GM23338 (cell line): ENCODE data around the gene RAD54L2. TPM values are rescaled to one million over a fixed set of nuclear protein-coding genes. Genes with fewer than 3 reads are reported as not detected.

Source experiments
- ATAC-seq: fragments of 200-7000 bp; cut with Tn5 transposase; 3 replicates; pipeline ENCODE4 v1.9.1; 2020
- DNase-seq: peaks from one replicate; pipeline ENCODE4 v3.0.0-alpha.2; 2015; ENCODE audit warnings: low spot score
- H2AFZ ChIP-seq: fragments of 200-600 bp; sonication (generic); 2 replicates; pipeline ENCODE4 v1.8.0; 2016; ENCODE audit warnings: antibody characterized with exemption, mild to moderate bottlenecking, moderate library complexity
- H3F3A ChIP-seq: fragments of 200-600 bp; sonication (generic); replicated peaks from 2 replicates; pipeline ENCODE4 v1.8.0; 2017; ENCODE audit warnings: antibody characterized with exemption, mixed run types, low read depth
- H3K27ac ChIP-seq: fragments of 200-600 bp; sonication (generic); 2 replicates; pipeline ENCODE4 v1.6.1; 2016; ENCODE audit warnings: low read depth
- H3K27me3 ChIP-seq: fragments of 200-600 bp; sonication (generic); 2 replicates; pipeline ENCODE4 v1.8.0; 2016; ENCODE audit warnings: mild to moderate bottlenecking, mixed run types, moderate library complexity; ENCODE audit not compliant: insufficient read depth
- H3K36me3 ChIP-seq: fragments of 200-600 bp; sonication (generic); 2 replicates; pipeline ENCODE4 v1.8.0; 2016; ENCODE audit warnings: mild to moderate bottlenecking; ENCODE audit not compliant: insufficient read depth
- H3K4me1 ChIP-seq: fragments of 200-600 bp; sonication (generic); 2 replicates; pipeline ENCODE4 v1.8.0; 2016; ENCODE audit warnings: mild to moderate bottlenecking, moderate library complexity; ENCODE audit not compliant: insufficient read depth
- H3K4me2 ChIP-seq: fragments of 200-600 bp; sonication (generic); 2 replicates; pipeline ENCODE4 v1.7.1; 2017; ENCODE audit warnings: mixed run types
- H3K4me3 ChIP-seq: fragments of 200-600 bp; sonication (generic); 2 replicates; pipeline ENCODE4 v1.6.1; 2016; ENCODE audit warnings: mixed run types
- H3K79me2 ChIP-seq: fragments of 200-600 bp; sonication (generic); replicated peaks from 2 replicates; pipeline ENCODE4 v1.8.0; 2017; ENCODE audit warnings: mild to moderate bottlenecking; ENCODE audit not compliant: insufficient read depth
- H3K9me2 ChIP-seq: fragments of 200-600 bp; sonication (generic); 2 replicates; pipeline ENCODE4 v1.8.0; 2017; ENCODE audit not compliant: insufficient read depth
- H4K20me1 ChIP-seq: fragments of 200-600 bp; sonication (generic); replicated peaks from 2 replicates; pipeline ENCODE4 v1.8.0; 2017; ENCODE audit warnings: mild to moderate bottlenecking; ENCODE audit not compliant: insufficient read depth
- H3K27ac Mint-ChIP-seq: 2 replicates; pipeline ENCODE4 v1.8.0; 2020; ENCODE audit warnings: inconsistent platforms, mild to moderate bottlenecking, moderate library complexity, mixed read lengths
- H3K27me3 Mint-ChIP-seq: 3 replicates; pipeline ENCODE4 v1.8.0; 2022; ENCODE audit warnings: low read depth, mild to moderate bottlenecking, moderate library complexity, mixed read lengths, inconsistent platforms; ENCODE audit not compliant: insufficient read depth, poor library complexity
- H3K36me3 Mint-ChIP-seq: 3 replicates; pipeline ENCODE4 v1.8.0; 2021; ENCODE audit warnings: low read depth, mild to moderate bottlenecking, inconsistent platforms, moderate library complexity, mixed read lengths
- H3K4me1 Mint-ChIP-seq: 3 replicates; pipeline ENCODE4 v1.8.0; 2020; ENCODE audit warnings: mild to moderate bottlenecking, inconsistent platforms, mixed read lengths
- H3K4me3 Mint-ChIP-seq: 3 replicates; pipeline ENCODE4 v1.8.0; 2021; ENCODE audit warnings: moderate library complexity, mild to moderate bottlenecking, inconsistent platforms, mixed read lengths
- H3K9me3 Mint-ChIP-seq: 3 replicates; pipeline ENCODE4 v1.8.0; 2020; ENCODE audit warnings: moderate library complexity, mild to moderate bottlenecking, inconsistent platforms, mixed read lengths
- ETS1 ChIP-seq: IDR thresholded peaks from 2 replicates; pipeline ENCODE4 v1.6.1; 2016; ENCODE audit warnings: antibody characterized with exemption
- POLR2AphosphoS5 ChIP-seq: IDR thresholded peaks from 2 replicates; pipeline ENCODE4 v1.6.1; 2016; ENCODE audit warnings: antibody characterized with exemption, low read depth
- STAT1 ChIP-seq: IDR thresholded peaks from one replicate; pipeline ENCODE4 v1.6.1; 2016; ENCODE audit warnings: antibody characterized with exemption; ENCODE audit not compliant: unreplicated experiment
- ZNF114 ChIP-seq: fragments of 250-450 bp; sonication (Bioruptor Pico); IDR thresholded peaks from 2 replicates; pipeline ENCODE4 v1.5.0; 2020; ENCODE audit warnings: mild to moderate bottlenecking, moderate library complexity
- polyA plus RNA-seq: library from polyadenylated mRNA; unstranded; fragments of >200 nt; fragmentation: Nextera tagmentation; extraction: Ambion mirVana; gene quantifications from 2 replicates; pipeline ENCODE4 v1.2.1, GENCODE V29; 2016
- total RNA-seq: library from RNA; depleted of rRNA; stranded (reverse); fragments of >200 nt; shearing (Covaris generic); gene quantifications from 2 replicates; pipeline ENCODE4 v1.2.3, GENCODE V29; 2014; rRNA removed

RAD54L2 gene
- total and polyA plus RNA-seq, 2 experiments from 2014 or later: 9.4 to 29.2 TPM

- Histone ChIP-seq H4K20me1 (no peaks in the 10 kb centered on the region; the same call in 1 of the 2 replicates), H2AFZ (no peak overlapping the region), H3K9me2 (no peaks in the 10 kb centered on the region), H3K4me3 (no peak overlapping the region), H3K4me1 (peaks cover 18% of the 10 kb centered on the region), H3K36me3 (no peaks in the 10 kb centered on the region), H3K27ac (no peak overlapping the region), H3K4me2 (no peak overlapping the region), H3F3A (no peaks in the 10 kb centered on the region; the same call in 1 of the 2 replicates), H3K27me3 (no peaks in the 10 kb centered on the region), H3K79me2 (peaks cover 42% of the 10 kb centered on the region)
- H3K27ac Mint-ChIP-seq: no peak overlapping the region
- H3K27me3 Mint-ChIP-seq: no peaks in the 10 kb centered on the region
- TF ChIP-seq ZNF114 (no peak), STAT1 (no peak), POLR2AphosphoS5 (no peak), ETS1 (no peak)
- H3K9me3 Mint-ChIP-seq: no peaks in the 10 kb centered on the region
- H3K4me1 Mint-ChIP-seq: peaks cover 13% of the 10 kb centered on the region
- no peak for DNase-seq
- H3K4me3 Mint-ChIP-seq: no peak overlapping the region
- H3K36me3 Mint-ChIP-seq: peaks cover 22% of the 10 kb centered on the region
- ATAC-seq: no peak
Measured at GRCh38 chr3:51585871-51586270, 47.4 kb downstream of the RAD54L2 start.

Other genes with a start within 250 kb of the RAD54L2 start
- gene MANF, start 153.4 kb upstream of the RAD54L2 start, total RNA-seq: 70.4 and 92.7 TPM in 2 replicates
- 41.7 and 48.7 TPM in 2 replicates for gene MANF, start 153.4 kb upstream of the RAD54L2 start, polyA plus RNA-seq
- 51.7 and 57.9 TPM in 2 replicates for gene RBM15B, start 147.4 kb upstream of the RAD54L2 start, total RNA-seq
- gene RBM15B, start 147.4 kb upstream of the RAD54L2 start, polyA plus RNA-seq: 15.9 and 16.3 TPM in 2 replicates
- 25.5 and 28.1 TPM in 2 replicates for gene DCAF1, start 38.7 kb upstream of the RAD54L2 start, total RNA-seq
- 10.8 and 12.5 TPM in 2 replicates for gene DCAF1, start 38.7 kb upstream of the RAD54L2 start, polyA plus RNA-seq
- 10.5 and 13.3 TPM in 2 replicates for gene TEX264, start 132.5 kb downstream of the RAD54L2 start, total RNA-seq
- 9.7 and 10.0 TPM in 2 replicates for gene TEX264, start 132.5 kb downstream of the RAD54L2 start, polyA plus RNA-seq
- gene GRM2, start 168.3 kb downstream of the RAD54L2 start, total RNA-seq: 5.1 and 5.2 TPM in 2 replicates
- 2.1 and 3.1 TPM in 2 replicates for gene GRM2, start 168.3 kb downstream of the RAD54L2 start, polyA plus RNA-seq
- not detected in 2 replicates for gene IQCF6, start 240.5 kb downstream of the RAD54L2 start, total RNA-seq
- not detected in 2 replicates for gene IQCF6, start 240.5 kb downstream of the RAD54L2 start, polyA plus RNA-seq